Effector memory CD4-positive, alpha-beta T cell (primary cell): Measurements from ENCODE around the gene HAS3.
A peak's percentile ranks its signal among the peaks of the same experiment; 100 is the strongest.
"Not testable (repeated sequence)": the region's sequence is repeated elsewhere in the genome, so short reads cannot be mapped to it uniquely, and the experiment has no call there.

Experiments
- DNase-seq, 3 donors: peaks; one replicate each; pipeline ENCODE4 v3.0.0-alpha.2; 2020
- H3K27ac ChIP-seq: 2 replicates; pipeline ENCODE4 v1.7.0; 2013; ENCODE audit warnings: mild to moderate bottlenecking, low read length, moderate library complexity; ENCODE audit not compliant: insufficient read depth, poor library complexity, severe bottlenecking
- H3K27me3 ChIP-seq: replicated peaks from 2 replicates; pipeline ENCODE4 v1.7.0; 2013; ENCODE audit warnings: mild to moderate bottlenecking, low read length; ENCODE audit not compliant: insufficient read depth, control insufficient read depth, poor library complexity, severe bottlenecking
- H3K36me3 ChIP-seq: 2 replicates; pipeline ENCODE4 v1.7.0; 2013; ENCODE audit warnings: mild to moderate bottlenecking, low read length, moderate library complexity; ENCODE audit not compliant: control insufficient read depth, insufficient read depth
- H3K4me1 ChIP-seq: 2 replicates; pipeline ENCODE4 v1.7.0; 2013; ENCODE audit warnings: low read length, mild to moderate bottlenecking; ENCODE audit not compliant: control insufficient read depth, insufficient read depth, poor library complexity, severe bottlenecking
- H3K4me3 ChIP-seq: 2 replicates; pipeline ENCODE4 v1.7.0; 2013; ENCODE audit warnings: low read length, low read depth, mild to moderate bottlenecking; ENCODE audit not compliant: insufficient read depth, poor library complexity, severe bottlenecking
- H3K9me3 ChIP-seq: 2 replicates; pipeline ENCODE4 v1.7.0; 2013; ENCODE audit warnings: mild to moderate bottlenecking, low read length, moderate library complexity; ENCODE audit not compliant: control insufficient read depth

Gene HAS3

DNA sequence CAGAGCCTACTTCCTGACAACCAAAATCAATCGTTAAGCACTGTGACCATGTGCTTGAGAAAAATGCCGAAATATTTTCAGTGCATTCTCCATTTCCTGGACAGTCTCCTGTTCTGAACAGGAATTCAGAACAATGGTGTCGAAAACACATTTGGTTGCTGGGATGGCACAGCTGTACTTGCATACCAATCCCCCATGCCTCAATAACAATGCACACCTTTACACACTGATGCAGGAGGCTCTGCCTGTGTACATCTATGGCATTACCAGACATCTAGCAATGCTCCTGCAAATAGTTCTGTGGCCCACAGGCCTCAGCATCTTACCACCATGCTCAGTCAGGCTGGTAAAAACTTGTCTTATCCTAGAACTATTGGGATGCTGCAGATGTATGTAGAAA, 20.8 kb downstream of the HAS3 start:
- H3K36me3 ChIP-seq: no peaks in the 10 kb centered on the region
- H3K27me3 ChIP-seq: no peaks in the 10 kb centered on the region
- no peaks in the 10 kb centered on the region for H3K9me3 ChIP-seq
- no peak for DNase-seq
- no peak overlapping the region for H3K4me3 ChIP-seq
- peaks cover 8% of the 10 kb centered on the region for H3K4me1 ChIP-seq
- no peak overlapping the region for H3K27ac ChIP-seq

DNA sequence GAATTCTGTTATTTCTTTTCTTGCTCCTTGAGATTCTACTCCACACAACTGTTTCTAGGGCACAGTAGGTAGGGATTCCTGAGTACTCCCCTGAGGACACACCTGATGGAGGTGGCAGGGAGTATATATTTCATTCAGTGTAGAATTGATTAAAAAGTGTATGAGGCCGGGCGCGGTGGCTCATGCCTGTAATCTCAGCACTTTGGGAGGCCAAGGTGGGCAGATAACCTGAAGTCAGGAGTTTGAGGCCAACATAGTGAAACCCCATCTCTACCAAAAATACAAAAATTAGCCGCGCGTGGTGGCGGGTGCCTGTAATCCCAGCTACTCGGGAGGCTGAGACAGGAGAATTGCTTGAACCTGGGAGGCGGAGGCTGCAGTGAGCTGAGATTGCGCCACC, 21.3 kb downstream of the HAS3 start:
- H3K9me3 ChIP-seq, DNase-seq, H3K4me1 ChIP-seq, H3K27ac ChIP-seq, H3K27me3 ChIP-seq, H3K4me3 ChIP-seq, H3K36me3 ChIP-seq: not testable (repeated sequence)

GRCh38 chr16:69127966-69128510, 22.6 kb downstream of the HAS3 start:
- Histone ChIP-seq H3K4me3 (no peak overlapping the region), H3K27ac (no peak overlapping the region), H3K9me3 (no peaks in the 10 kb centered on the region), H3K4me1 (peaks cover 8% of the 10 kb centered on the region), H3K27me3 (no peaks in the 10 kb centered on the region), H3K36me3 (no peaks in the 10 kb centered on the region)
- DNase-seq: no peak

- Histone ChIP-seq H3K27me3 (no peaks in the 10 kb centered on the region), H3K4me1 (peaks cover 17% of the 10 kb centered on the region), H3K27ac (no peak overlapping the region), H3K36me3 (no peaks in the 10 kb centered on the region), H3K4me3 (no peak overlapping the region), H3K9me3 (no peaks in the 10 kb centered on the region)
- DNase-seq: no peak
Observed at GRCh38 chr16:69130461-69130860, 25.0 kb downstream of the HAS3 start.

- H3K27ac ChIP-seq: peak overlapping the region; percentile 81
- H3K9me3 ChIP-seq: no peaks in the 10 kb centered on the region
- H3K4me3 ChIP-seq: peak overlapping the region; percentile 98
- peaks cover 17% of the 10 kb centered on the region for H3K4me1 ChIP-seq
- no peaks in the 10 kb centered on the region for H3K36me3 ChIP-seq
- DNase-seq: no peak
- no peaks in the 10 kb centered on the region for H3K27me3 ChIP-seq
Observed at GRCh38 chr16:69131167-69131838, 25.9 kb downstream of the HAS3 start.

GRCh38 chr16:69131839-69132423, 26.5 kb downstream of the HAS3 start:
- Histone ChIP-seq H3K36me3 (no peaks in the 10 kb centered on the region), H3K27ac (peak overlapping the region; percentile 81), H3K4me1 (peaks cover 17% of the 10 kb centered on the region), H3K27me3 (no peaks in the 10 kb centered on the region), H3K9me3 (no peaks in the 10 kb centered on the region), H3K4me3 (peak overlapping the region; percentile 98)
- DNase-seq: peak; percentile 47 to 67 (median 52)

DNA sequence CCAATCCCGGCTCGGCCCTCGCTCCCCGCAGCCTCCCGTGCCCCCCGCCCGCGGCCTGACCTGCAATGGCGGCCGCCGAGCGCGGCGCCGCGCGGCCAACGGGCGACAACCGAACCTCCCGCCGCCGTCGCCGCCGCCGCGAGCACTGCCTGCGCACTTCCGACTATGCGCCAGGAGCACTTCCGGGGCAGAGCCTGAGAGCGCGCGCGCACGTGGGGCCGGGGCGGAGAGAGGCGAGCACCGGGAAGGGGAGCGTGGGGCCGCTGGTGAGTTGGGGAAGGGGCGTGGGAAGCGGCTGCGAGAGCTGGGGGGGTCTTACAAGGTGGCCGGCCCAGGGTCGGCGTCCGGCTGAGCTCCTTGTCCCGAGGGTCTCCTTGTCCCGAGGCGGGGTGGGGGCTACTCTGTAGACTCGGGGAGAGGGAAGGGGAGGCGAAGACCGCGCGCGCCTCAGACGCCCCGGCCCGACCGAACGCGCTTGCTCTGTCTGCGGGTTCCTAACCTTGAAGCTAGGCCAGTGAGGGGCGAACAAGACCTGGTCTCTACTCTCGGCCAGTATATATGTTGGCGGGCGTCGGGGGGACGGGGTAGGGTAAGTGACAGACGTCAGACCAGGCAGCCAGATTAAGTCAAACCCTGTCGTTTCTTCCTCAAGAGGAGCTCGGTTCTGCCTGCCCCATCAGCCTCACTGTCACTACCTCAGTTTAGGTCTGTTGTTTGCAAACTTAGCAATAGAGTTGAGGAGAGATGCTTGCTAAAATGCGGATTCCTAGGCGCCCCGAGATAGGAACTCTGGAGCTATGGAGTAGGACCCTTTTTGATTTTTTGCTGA, 27.2 kb downstream of the HAS3 start, which contains the start of the genes CHTF8 and UTP4:
Gene CHTF8 (minus strand): TSS at position 165 of the 829 bp plus-strand sequence. CDS start 11,130 bp downstream, outside the sequence.
Gene UTP4 (plus strand): TSS at position 226 of the 829 bp plus-strand sequence. CDS start 811 bp downstream, outside the sequence.
- H3K4me3 ChIP-seq: peak within 1 kb of the TSS; percentile 98
- no peaks in the 10 kb centered on the region for H3K36me3 ChIP-seq
- H3K27me3 ChIP-seq: no peaks in the 10 kb centered on the region
- H3K4me1 ChIP-seq: peaks cover 17% of the 10 kb centered on the region
- H3K9me3 ChIP-seq: no peaks in the 10 kb centered on the region
- DNase-seq: peak; percentile 66 to 78 (median 73)
- peak within 1 kb of the TSS; percentile 81 for H3K27ac ChIP-seq

DNA sequence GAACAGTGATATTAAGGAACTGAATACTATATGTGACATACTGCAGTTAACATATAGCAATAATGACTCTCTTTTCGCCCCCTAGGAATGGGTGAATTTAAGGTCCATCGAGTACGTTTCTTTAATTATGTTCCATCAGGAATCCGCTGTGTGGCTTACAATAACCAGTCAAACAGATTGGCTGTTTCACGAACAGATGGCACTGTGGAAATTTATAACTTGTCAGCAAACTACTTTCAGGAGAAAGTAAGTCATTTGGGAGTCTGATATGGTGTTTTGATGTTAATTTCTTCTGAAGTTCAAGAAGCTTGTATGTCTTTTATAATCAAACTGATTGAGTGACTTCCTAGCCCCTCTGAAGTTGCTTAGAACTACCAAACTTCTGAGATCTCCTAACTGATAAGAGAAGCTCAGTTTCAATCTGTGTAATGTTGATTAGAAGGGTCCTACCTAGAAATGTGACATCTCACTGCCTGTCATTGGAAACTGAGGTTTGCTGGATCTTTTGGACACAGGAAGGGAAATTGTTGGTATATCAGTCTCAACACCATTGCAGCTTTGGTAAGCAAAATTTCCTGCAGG, 28.0 kb downstream of the HAS3 start:
- peaks cover 6% of the 10 kb centered on the region for H3K36me3 ChIP-seq
- DNase-seq: no peak
- H3K27me3 ChIP-seq: no peaks in the 10 kb centered on the region
- H3K4me1 ChIP-seq: peaks cover 17% of the 10 kb centered on the region
- H3K9me3 ChIP-seq: no peaks in the 10 kb centered on the region
- H3K27ac ChIP-seq: peak overlapping the region; percentile 81
- H3K4me3 ChIP-seq: peak overlapping the region; percentile 98

DNA sequence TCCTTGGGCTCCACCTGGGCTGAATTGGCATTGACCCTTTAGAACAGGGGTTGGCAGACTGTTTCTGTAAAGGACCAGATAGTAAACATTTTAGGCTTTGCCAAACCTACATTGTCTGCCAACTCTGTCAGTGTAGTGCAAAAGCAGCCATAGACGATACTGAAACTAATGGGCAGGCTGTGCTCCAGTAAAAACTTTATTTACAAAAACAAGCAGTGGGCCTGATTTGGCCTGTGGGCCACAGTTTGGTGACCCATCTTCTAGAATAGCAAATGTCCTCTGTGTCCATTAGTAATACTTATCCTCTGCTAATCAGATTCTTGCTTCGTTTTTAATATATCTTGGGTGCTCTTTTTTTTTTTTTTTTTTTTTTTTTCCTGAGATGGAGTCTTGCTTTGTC, 33.2 kb downstream of the HAS3 start:
- Histone ChIP-seq H3K36me3 (peaks cover 50% of the 10 kb centered on the region), H3K9me3 (no peaks in the 10 kb centered on the region), H3K27ac (no peak overlapping the region), H3K4me3 (no peak overlapping the region), H3K4me1 (peaks cover 4% of the 10 kb centered on the region), H3K27me3 (no peaks in the 10 kb centered on the region)
- DNase-seq: no peak
